B cell (primary cell): Measurements from ENCODE around the gene NDUFA12. TPM values are rescaled to one million over a fixed set of nuclear protein-coding genes. Genes with fewer than 3 reads are reported as not detected.

Experiments
- ATAC-seq: fragments of 200-7000 bp; cut with Tn5 transposase; one replicate; pipeline ENCODE4 v1.10.0; 2021; ENCODE audit warnings: low read depth, mild to moderate bottlenecking, moderate number of reproducible peaks, moderate library complexity
- CTCF ChIA-PET: fragments of 350-600 bp; sonication (Branson Sonifier 250); formaldehyde crosslinking; loops from one replicate; lab custom pipeline; 2021; ENCODE audit warnings: antibody characterized with exemption, inconsistent platforms; lab: Charles Lee
- POLR2A ChIA-PET: fragments of 350-600 bp; sonication (Branson Sonifier 250); formaldehyde crosslinking; loops from one replicate; lab custom pipeline; 2021; ENCODE audit warnings: antibody characterized with exemption; lab: Charles Lee
- DNase-seq: peaks from one replicate; pipeline ENCODE4 v3.0.0; 2013
- H2AFZ ChIP-seq: 2 replicates; pipeline ENCODE4 v1.6.1; 2012; ENCODE audit warnings: mild to moderate bottlenecking, low read depth, low read length; ENCODE audit not compliant: insufficient read depth, poor library complexity, severe bottlenecking
- H3K27ac ChIP-seq, 2 donors: 1 replicate in 1 of 2; 2 replicates in 1 of 2; pipeline ENCODE4 v1.5.1; 2012 to 2013; ENCODE audit warnings: low read length in 2 of 2, mild to moderate bottlenecking in 2 of 2, moderate library complexity in 1 of 2
- H3K27me3 ChIP-seq, 4 experiments: fragments of 200-600 bp in 1 of 4; sonication (generic) in 1 of 4; replicated peaks in 1 of 4; 1 replicate in 2 of 4; 2 replicates in 2 of 4; pipeline versions ENCODE4 v1.6.1 to v1.7.0; 2013 to 2016; ENCODE audit warnings: low read length in 3 of 4, mild to moderate bottlenecking in 2 of 4, mixed read lengths in 1 of 4, moderate library complexity in 1 of 4; ENCODE audit not compliant: insufficient read depth in 4 of 4, control insufficient read depth in 3 of 4; ENCODE audit errors: control extremely low read depth in 1 of 4
- H3K36me3 ChIP-seq, 2 experiments: replicated peaks in 1 of 2; 1 replicate in 1 of 2; 2 replicates in 1 of 2; pipeline versions ENCODE4 v1.6.1 to v1.7.1; 2013; ENCODE audit warnings: low read length in 1 of 2; ENCODE audit not compliant: insufficient read depth in 2 of 2, control insufficient read depth in 1 of 2; ENCODE audit errors: control extremely low read depth in 1 of 2, extremely low read depth in 1 of 2
- H3K4me1 ChIP-seq, 2 donors: fragments of 200-600 bp in 1 of 2; sonication (generic) in 1 of 2; 1 replicate in 1 of 2; 2 replicates in 1 of 2; pipeline versions ENCODE4 v1.5.1 to v1.6.1; 2013 to 2017; ENCODE audit warnings: low read length in 2 of 2; ENCODE audit not compliant: control insufficient read depth in 2 of 2, insufficient read depth in 2 of 2
- H3K4me2 ChIP-seq: replicated peaks from 2 replicates; pipeline ENCODE3; 2012; ENCODE audit warnings: mild to moderate bottlenecking, low read depth, low read length; ENCODE audit not compliant: poor library complexity, severe bottlenecking
- H3K4me3 ChIP-seq, 5 experiments: fragments of 200-600 bp in 1 of 5; sonication (generic) in 1 of 5; 1 replicate in 3 of 5; 2 replicates in 2 of 5; pipeline versions ENCODE4 v1.5.1 to v1.7.0; 2011 to 2016; ENCODE audit warnings: low read length in 4 of 5, mild to moderate bottlenecking in 4 of 5, low read depth in 2 of 5, control low read depth in 1 of 5, moderate library complexity in 1 of 5; ENCODE audit not compliant: insufficient read depth in 1 of 5; ENCODE audit errors: control extremely low read depth in 1 of 5, extremely low read depth in 1 of 5
- H3K79me2 ChIP-seq: fragments of 200-600 bp; sonication (generic); one replicate; pipeline ENCODE4 v1.6.0; 2016; ENCODE audit warnings: low read length; ENCODE audit not compliant: control insufficient read depth, insufficient read depth
- H3K9ac ChIP-seq: fragments of 200-600 bp; sonication (generic); 2 replicates; pipeline ENCODE4 v1.6.1; 2017; ENCODE audit warnings: mild to moderate bottlenecking, low read length, moderate library complexity
- H3K9me3 ChIP-seq, 3 donors: one replicate each; pipeline versions ENCODE4 v1.6.1 to v1.7.1; 2013; ENCODE audit warnings: low read length in 2 of 3; ENCODE audit not compliant: control insufficient read depth in 2 of 3, insufficient read depth in 1 of 3; ENCODE audit errors: control extremely low read depth in 1 of 3
- H4K20me1 ChIP-seq: 2 replicates; pipeline ENCODE4 v1.6.0; 2012; ENCODE audit warnings: mild to moderate bottlenecking, low read length; ENCODE audit not compliant: insufficient read depth, control insufficient read depth, poor library complexity, severe bottlenecking
- H3K27ac Mint-ChIP-seq: one replicate; pipeline ENCODE4 v1.8.0; 2021; ENCODE audit warnings: mixed read lengths
- H3K27me3 Mint-ChIP-seq: one replicate; pipeline ENCODE4 v1.8.0; 2021; ENCODE audit warnings: mixed read lengths
- H3K4me1 Mint-ChIP-seq: one replicate; pipeline ENCODE4 v1.8.0; 2021; ENCODE audit warnings: mixed read lengths
- H3K4me3 Mint-ChIP-seq: one replicate; pipeline ENCODE4 v1.8.0; 2021; ENCODE audit warnings: mixed read lengths
- H3K9me3 Mint-ChIP-seq: one replicate; pipeline ENCODE4 v1.8.0; 2022; ENCODE audit warnings: mixed read lengths; ENCODE audit not compliant: insufficient read depth
- CTCF ChIP-seq: fragments of 200-600 bp; IDR thresholded peaks from one replicate; pipeline ENCODE4 v1.8.0; 2022; ENCODE audit warnings: antibody characterized with exemption, mild to moderate bottlenecking
- EZH2 ChIP-seq: IDR thresholded peaks from 2 replicates; pipeline ENCODE4 v1.6.1; 2012; ENCODE audit warnings: borderline replicate concordance, low read depth, mild to moderate bottlenecking, moderate library complexity, low read length; ENCODE audit not compliant: insufficient read depth, poor library complexity, severe bottlenecking
- WGBS: methylation state at CpG from one replicate; pipeline ENCODE4 v1.1.5; 2013; ENCODE audit warnings: missing lambda C conversion rate; ENCODE audit not compliant: insufficient coverage; 5-methylcytosine and 5-hydroxymethylcytosine counted together
- intact Hi-C: fragments of 100-400 bp; cut with micrococcal nuclease; formaldehyde crosslinking; loops from one replicate; pipeline ENCODE4 v1.10.0; 2022
- polyA plus RNA-seq: library from polyadenylated mRNA; depleted of rRNA; stranded (reverse); fragments of >200 nt; gene quantifications from 2 replicates; pipeline ENCODE4 v1.2.3, GENCODE V29; 2012
- total RNA-seq, 2 donors: library from RNA; stranded (reverse); fragments of 120-200 nt in 1 of 2; gene quantifications; 1 replicate in 1 of 2; 2 replicates in 1 of 2; pipeline versions ENCODE4 v1.2.3 to v1.2.4, GENCODE V29; 2013 to 2022

Gene NDUFA12
- total and polyA plus RNA-seq, 2 donors (not counting 1 experiment from before 2014, with no cell fraction given) = 41.7 to 51.8 TPM

GRCh38 chr12:94965982-94966630 is 37.4 kb downstream of the NDUFA12 start:
- Histone ChIP-seq H3K4me3 (no peak overlapping the region), H3K79me2 (no peaks in the 10 kb centered on the region), H4K20me1 (no peaks in the 10 kb centered on the region), H3K4me2 (no peak overlapping the region), H3K4me1 (peaks cover 31 to 35% of the 10 kb centered on the region in 2 donors), H3K27ac (no peak overlapping the region), H3K9me3 (no peaks in the 10 kb centered on the region), H2AFZ (no peak overlapping the region), H3K36me3 (peaks cover 0 to 2% of the 10 kb centered on the region in 2 experiments), H3K27me3 (no peaks in the 10 kb centered on the region), H3K9ac (no peak overlapping the region)
- DNase-seq (no peak), ATAC-seq (no peak)
- Mint-ChIP-seq H3K4me1 (peaks cover 34% of the 10 kb centered on the region), H3K4me3 (no peak overlapping the region), H3K27ac (no peak overlapping the region), H3K27me3 (no peaks in the 10 kb centered on the region), H3K9me3 (no peaks in the 10 kb centered on the region)
- ChIA-PET CTCF (no interaction called here), POLR2A (no interaction called here)
- 93% methylated on average over 6 of the region's 9 CpGs for WGBS
- intact Hi-C loops = no loop called here
- TF ChIP-seq CTCF = no peak
- TF ChIP-seq EZH2 = no peak

GRCh38 chr12:94963649-94964048 is 39.8 kb downstream of the NDUFA12 start:
- DNase-seq (no peak), ATAC-seq (no peak)
- Mint-ChIP-seq H3K9me3 (no peaks in the 10 kb centered on the region), H3K27ac (no peak overlapping the region), H3K4me3 (no peak overlapping the region), H3K4me1 (peaks cover 16% of the 10 kb centered on the region), H3K27me3 (peaks cover 3% of the 10 kb centered on the region)
- H4K20me1 ChIP-seq = no peaks in the 10 kb centered on the region
- no peak overlapping the region for H2AFZ ChIP-seq
- no peaks in the 10 kb centered on the region for H3K27me3 ChIP-seq
- 100% methylated on average over 5 of the region's 7 CpGs for WGBS
- H3K4me1 ChIP-seq = peaks cover 11 to 14% of the 10 kb centered on the region in 2 donors
- H3K9me3 ChIP-seq = no peaks in the 10 kb centered on the region
- no peak overlapping the region for H3K9ac ChIP-seq
- intact Hi-C loops = no loop called here
- no peak overlapping the region for H3K4me3 ChIP-seq
- ChIA-PET POLR2A (no interaction called here), CTCF (interaction anchor here (1.7 kb wide), 1 partner anchor 9 kb away, joined by 4 read pairs; no protein-coding TSS in a partner anchor)
- no peaks in the 10 kb centered on the region for H3K36me3 ChIP-seq
- H3K27ac ChIP-seq = no peak overlapping the region
- TF ChIP-seq EZH2 (no peak), CTCF (no peak)
- H3K79me2 ChIP-seq = no peaks in the 10 kb centered on the region
- H3K4me2 ChIP-seq = no peak overlapping the region
